ENCODE results near the gene CFAP92.

DNA sequence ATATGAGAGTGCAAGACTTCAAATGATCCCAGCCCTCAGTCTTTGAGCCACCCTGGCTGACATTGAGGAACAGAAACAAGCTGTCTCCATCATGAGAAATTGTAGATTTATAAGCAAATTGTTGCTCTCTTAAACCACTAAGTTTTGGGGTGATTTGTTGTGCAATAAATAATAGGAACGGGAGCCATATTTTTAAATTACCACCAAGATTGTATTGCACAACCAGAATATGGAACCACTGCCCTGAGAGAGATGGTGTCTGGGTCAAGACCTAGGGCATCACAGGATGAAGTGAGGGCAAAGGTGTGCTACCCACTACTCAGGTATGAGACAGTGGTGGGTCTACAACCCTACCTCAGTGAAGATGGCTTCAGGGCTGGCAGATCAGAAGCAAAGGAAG is 2.3 kb upstream of the CFAP92 start:
- TF ChIP-seq, protein P1, sequence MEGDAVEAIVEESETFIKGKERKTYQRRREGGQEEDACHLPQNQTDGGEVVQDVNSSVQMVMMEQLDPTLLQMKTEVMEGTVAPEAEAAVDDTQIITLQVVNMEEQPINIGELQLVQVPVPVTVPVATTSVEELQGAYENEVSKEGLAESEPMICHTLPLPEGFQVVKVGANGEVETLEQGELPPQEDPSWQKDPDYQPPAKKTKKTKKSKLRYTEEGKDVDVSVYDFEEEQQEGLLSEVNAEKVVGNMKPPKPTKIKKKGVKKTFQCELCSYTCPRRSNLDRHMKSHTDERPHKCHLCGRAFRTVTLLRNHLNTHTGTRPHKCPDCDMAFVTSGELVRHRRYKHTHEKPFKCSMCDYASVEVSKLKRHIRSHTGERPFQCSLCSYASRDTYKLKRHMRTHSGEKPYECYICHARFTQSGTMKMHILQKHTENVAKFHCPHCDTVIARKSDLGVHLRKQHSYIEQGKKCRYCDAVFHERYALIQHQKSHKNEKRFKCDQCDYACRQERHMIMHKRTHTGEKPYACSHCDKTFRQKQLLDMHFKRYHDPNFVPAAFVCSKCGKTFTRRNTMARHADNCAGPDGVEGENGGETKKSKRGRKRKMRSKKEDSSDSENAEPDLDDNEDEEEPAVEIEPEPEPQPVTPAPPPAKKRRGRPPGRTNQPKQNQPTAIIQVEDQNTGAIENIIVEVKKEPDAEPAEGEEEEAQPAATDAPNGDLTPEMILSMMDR (IDR thresholded peaks at IDR 0.05) = no peak
- TF ChIP-seq POLR2AphosphoS5 (IDR thresholded peaks at IDR 0.05) (no peak), POLR2A (IDR thresholded peaks at IDR 0.05) (no peak)

Measured in breast epithelium (tissue), 3 donors.